SK-N-SH (cell line): ENCODE measurements around the gene GLDC. TPM values are rescaled to one million over a fixed set of nuclear protein-coding genes. Genes with fewer than 3 reads are reported as not detected.
A peak's percentile ranks its signal among the peaks of the same experiment; 100 is the strongest.

Experiments used
- CTCF ChIA-PET: fragments of 300-600, 350-600 bp; formaldehyde crosslinking; extraction: SDS; loops from one replicate; lab custom pipeline; 2021; lab: Yijun Ruan, JAX
- POLR2A ChIA-PET: fragments of 350-600 bp; sonication (Branson Sonifier 250); formaldehyde crosslinking; extraction: SDS; loops from one replicate; lab custom pipeline; 2020; ENCODE audit warnings: antibody characterized with exemption, inconsistent platforms; lab: Yijun Ruan, JAX
- DNase-seq: peaks from one replicate; pipeline ENCODE4 v3.0.0; 2012
- H2AFZ ChIP-seq: fragments of 200-600 bp; sonication (generic); 2 replicates; pipeline ENCODE4 v1.8.1; 2016; ENCODE audit warnings: antibody characterized with exemption, mild to moderate bottlenecking, low read depth
- H3F3A ChIP-seq: fragments of 200-600 bp; sonication (generic); replicated peaks from 2 replicates; pipeline ENCODE3; 2016; ENCODE audit warnings: antibody characterized with exemption, mild to moderate bottlenecking; ENCODE audit not compliant: insufficient read depth
- H3K27ac ChIP-seq, 2 experiments: fragments of 200-500 bp in 1 of 2; fragments of 200-600 bp in 1 of 2; sonication (Bioruptor generic) in 1 of 2; sonication (generic), shearing (Covaris generic) in 1 of 2; 2 replicates each; pipeline versions ENCODE4 v1.5.1 to v1.6.1; 2014 to 2016; ENCODE audit warnings: low read depth in 2 of 2, inconsistent platforms in 1 of 2, low read length in 1 of 2, mild to moderate bottlenecking in 1 of 2, mixed read lengths in 1 of 2
- H3K27me3 ChIP-seq: fragments of 200-600 bp; sonication (generic), shearing (Covaris generic); 2 replicates; pipeline ENCODE4 v1.6.1; 2016; ENCODE audit warnings: mixed run types; ENCODE audit not compliant: insufficient read depth
- H3K36me3 ChIP-seq, 2 experiments: fragments of 200-500 bp in 1 of 2; fragments of 200-600 bp in 1 of 2; sonication (Bioruptor generic) in 1 of 2; sonication (generic) in 1 of 2; replicated peaks in 1 of 2; 2 replicates each; pipeline versions ENCODE3 to v1.5.1; 2014 to 2016; ENCODE audit warnings: low read length in 1 of 2, mild to moderate bottlenecking in 1 of 2; ENCODE audit not compliant: insufficient read depth in 2 of 2, control insufficient read depth in 1 of 2
- H3K4me1 ChIP-seq, 2 experiments: fragments of 200-500 bp in 1 of 2; fragments of 200-600 bp in 1 of 2; sonication (Bioruptor generic) in 1 of 2; sonication (generic), shearing (Covaris generic) in 1 of 2; 2 replicates each; pipeline versions ENCODE4 v1.5.1 to v1.6.1; 2014 to 2016; ENCODE audit warnings: low read depth in 1 of 2, low read length in 1 of 2, mixed run types in 1 of 2; ENCODE audit not compliant: insufficient read depth in 2 of 2, control insufficient read depth in 1 of 2
- H3K4me2 ChIP-seq: fragments of 200-600 bp; sonication (generic), shearing (Covaris generic); 2 replicates; pipeline ENCODE4 v1.6.1; 2017; ENCODE audit warnings: mixed run types
- H3K4me3 ChIP-seq, 2 experiments: fragments of 200-500 bp in 1 of 2; fragments of 200-600 bp in 1 of 2; sonication (Bioruptor generic) in 1 of 2; sonication (generic), shearing (Covaris generic) in 1 of 2; 2 replicates each; pipeline versions ENCODE4 v1.5.1 to v1.8.1; 2014 to 2016; ENCODE audit warnings: low read depth in 2 of 2, inconsistent platforms in 1 of 2, low read length in 1 of 2, mild to moderate bottlenecking in 1 of 2, mixed read lengths in 1 of 2, moderate library complexity in 1 of 2
- H3K79me2 ChIP-seq: fragments of 200-600 bp; sonication (generic); 2 replicates; pipeline ENCODE4 v1.8.1; 2017; ENCODE audit warnings: mild to moderate bottlenecking; ENCODE audit not compliant: insufficient read depth
- H3K9ac ChIP-seq: fragments of 200-600 bp; sonication (generic); 2 replicates; pipeline ENCODE4 v1.6.1; 2017; ENCODE audit warnings: mixed run types
- H3K9me2 ChIP-seq: fragments of 200-600 bp; sonication (generic); 2 replicates; pipeline ENCODE4 v1.6.1; 2017; ENCODE audit warnings: mixed run types
- H3K9me3 ChIP-seq: fragments of 200-600 bp; sonication (generic); 2 replicates; pipeline ENCODE4 v1.6.1; 2017; ENCODE audit warnings: mixed run types, mild to moderate bottlenecking, moderate library complexity
- H4K20me1 ChIP-seq: fragments of 200-600 bp; sonication (generic); 2 replicates; pipeline ENCODE4 v1.6.1; 2017; ENCODE audit warnings: mild to moderate bottlenecking, mixed run types; ENCODE audit not compliant: insufficient read depth
- ELF1 ChIP-seq: IDR thresholded peaks from 2 replicates; pipeline ENCODE4 v1.4.0; 2012
- EZH2phosphoT487 ChIP-seq: fragments of 200-600 bp; sonication (generic); IDR thresholded peaks from 2 replicates; pipeline ENCODE4 v1.6.1; 2017; ENCODE audit warnings: low read depth, mixed run types, mild to moderate bottlenecking, antibody characterized with exemption, moderate library complexity, borderline replicate concordance
- MEF2A ChIP-seq: IDR thresholded peaks from 2 replicates; pipeline ENCODE4 v1.4.0; 2012; ENCODE audit warnings: low read depth, borderline replicate concordance
- MXI1 ChIP-seq: IDR thresholded peaks from 2 replicates; pipeline ENCODE4 v1.6.1; 2012; ENCODE audit warnings: mild to moderate bottlenecking, low read depth, low read length, improper control_type of control experiment
- NRF1 ChIP-seq: IDR thresholded peaks from 2 replicates; pipeline ENCODE4 v1.6.1; 2012; ENCODE audit warnings: low read depth, mild to moderate bottlenecking, low read length
- RXRA ChIP-seq: IDR thresholded peaks from 2 replicates; pipeline ENCODE4 v1.4.0; 2012; ENCODE audit warnings: low read depth, mild to moderate bottlenecking, borderline replicate concordance
- SMC3 ChIP-seq: IDR thresholded peaks from 2 replicates; pipeline ENCODE4 v1.6.1; 2012; ENCODE audit warnings: low read depth, low read length, improper control_type of control experiment
- WGBS: methylation state at CpG from one replicate; pipeline ENCODE4 v1.1.6; 2017; ENCODE audit warnings: low lambda C conversion rate; 5-methylcytosine and 5-hydroxymethylcytosine counted together
- polyA plus RNA-seq, 3 experiments: library from polyadenylated mRNA; depleted of rRNA; stranded (reverse); fragments of >200 nt; gene quantifications; 2 replicates each; pipeline ENCODE4 v1.2.3, GENCODE V29; 2012
- TF ChIP-seq, protein P1 (sequence below): fragments of 200-600 bp; sonication (generic); IDR thresholded peaks from 2 replicates; pipeline ENCODE4 v1.6.1; 2017; ENCODE audit warnings: antibody characterized with exemption, mild to moderate bottlenecking, moderate library complexity
- TF ChIP-seq, protein P2 (sequence below): IDR thresholded peaks from 2 replicates; pipeline ENCODE4 v1.4.0; 2012; ENCODE audit warnings: low read depth, borderline replicate concordance
- TF ChIP-seq, protein P3 (sequence below): IDR thresholded peaks from 2 replicates; pipeline ENCODE4 v1.6.1; 2012; ENCODE audit warnings: mild to moderate bottlenecking, low read depth, low read length, moderate library complexity
- TF ChIP-seq, protein P4 (sequence below): IDR thresholded peaks from 2 replicates; pipeline ENCODE4 v1.4.0; 2012; ENCODE audit warnings: low read depth, borderline replicate concordance
- TF ChIP-seq, protein P5 (sequence below): IDR thresholded peaks from 2 replicates; pipeline ENCODE4; 2012
- TF ChIP-seq, protein P6 (sequence below): fragments of 150-350 bp; IDR thresholded peaks from 2 replicates; pipeline ENCODE4 v1.6.1; 2016; ENCODE audit warnings: mild to moderate bottlenecking, low read depth, low read length

Gene GLDC
- polyA plus RNA-seq, 1 of the 3 experiments (the other 2 are of a cell fraction): 4.1 TPM

DNA sequence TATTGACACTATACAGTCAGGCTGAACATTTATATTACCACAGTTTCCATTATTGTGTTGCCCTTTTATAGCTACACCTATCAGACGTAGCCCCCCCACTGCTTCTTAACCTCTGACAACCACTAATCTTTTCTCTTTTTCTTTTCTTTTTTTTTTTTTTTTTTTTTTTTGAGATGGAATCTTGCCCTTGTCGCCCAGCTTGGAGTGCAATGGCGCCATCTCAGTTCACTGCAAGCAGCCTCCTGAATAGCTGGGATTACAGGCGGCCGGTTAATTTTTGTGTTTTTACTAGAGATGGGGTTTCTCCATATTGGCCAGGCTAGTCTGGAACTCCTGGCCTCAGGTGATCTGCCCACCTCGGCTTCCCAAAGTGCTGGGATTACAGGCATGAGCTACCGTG, 157.1 kb downstream of the GLDC start:
- no peak overlapping the region for H2AFZ ChIP-seq
- H3K27me3 ChIP-seq: no peaks in the 10 kb centered on the region
- H3K9me3 ChIP-seq: no peaks in the 10 kb centered on the region
- no peak for DNase-seq
- no peak overlapping the region for H3K4me3 ChIP-seq
- no peak overlapping the region for H3K4me2 ChIP-seq
- H3K79me2 ChIP-seq: peaks cover 61% of the 10 kb centered on the region
- TF ChIP-seq, protein P1, sequence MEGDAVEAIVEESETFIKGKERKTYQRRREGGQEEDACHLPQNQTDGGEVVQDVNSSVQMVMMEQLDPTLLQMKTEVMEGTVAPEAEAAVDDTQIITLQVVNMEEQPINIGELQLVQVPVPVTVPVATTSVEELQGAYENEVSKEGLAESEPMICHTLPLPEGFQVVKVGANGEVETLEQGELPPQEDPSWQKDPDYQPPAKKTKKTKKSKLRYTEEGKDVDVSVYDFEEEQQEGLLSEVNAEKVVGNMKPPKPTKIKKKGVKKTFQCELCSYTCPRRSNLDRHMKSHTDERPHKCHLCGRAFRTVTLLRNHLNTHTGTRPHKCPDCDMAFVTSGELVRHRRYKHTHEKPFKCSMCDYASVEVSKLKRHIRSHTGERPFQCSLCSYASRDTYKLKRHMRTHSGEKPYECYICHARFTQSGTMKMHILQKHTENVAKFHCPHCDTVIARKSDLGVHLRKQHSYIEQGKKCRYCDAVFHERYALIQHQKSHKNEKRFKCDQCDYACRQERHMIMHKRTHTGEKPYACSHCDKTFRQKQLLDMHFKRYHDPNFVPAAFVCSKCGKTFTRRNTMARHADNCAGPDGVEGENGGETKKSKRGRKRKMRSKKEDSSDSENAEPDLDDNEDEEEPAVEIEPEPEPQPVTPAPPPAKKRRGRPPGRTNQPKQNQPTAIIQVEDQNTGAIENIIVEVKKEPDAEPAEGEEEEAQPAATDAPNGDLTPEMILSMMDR: peak; percentile 23; the same call in 1 of the 2 replicates
- TF ChIP-seq, protein P2, sequence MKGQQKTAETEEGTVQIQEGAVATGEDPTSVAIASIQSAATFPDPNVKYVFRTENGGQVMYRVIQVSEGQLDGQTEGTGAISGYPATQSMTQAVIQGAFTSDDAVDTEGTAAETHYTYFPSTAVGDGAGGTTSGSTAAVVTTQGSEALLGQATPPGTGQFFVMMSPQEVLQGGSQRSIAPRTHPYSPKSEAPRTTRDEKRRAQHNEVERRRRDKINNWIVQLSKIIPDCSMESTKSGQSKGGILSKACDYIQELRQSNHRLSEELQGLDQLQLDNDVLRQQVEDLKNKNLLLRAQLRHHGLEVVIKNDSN: no peak
- H3K36me3 ChIP-seq: peaks cover 20 to 83% of the 10 kb centered on the region in 2 experiments
- POLR2A ChIA-PET: no interaction called here
- peaks cover 13% of the 10 kb centered on the region for H3F3A ChIP-seq
- no peaks in the 10 kb centered on the region for H3K9me2 ChIP-seq
- no peak overlapping the region for H3K27ac ChIP-seq
- CTCF ChIA-PET: interaction anchor here (0.9 kb wide), 1 partner anchor 14 kb away, joined by 4 read pairs; no protein-coding TSS in a partner anchor
- H3K9ac ChIP-seq: no peak overlapping the region
- no peaks in the 10 kb centered on the region for H4K20me1 ChIP-seq
- no peaks in the 10 kb centered on the region; a peak in 1 of 4 replicates for H3K4me1 ChIP-seq
- 96% methylated on average over 7 of the region's 7 CpGs for WGBS

DNA sequence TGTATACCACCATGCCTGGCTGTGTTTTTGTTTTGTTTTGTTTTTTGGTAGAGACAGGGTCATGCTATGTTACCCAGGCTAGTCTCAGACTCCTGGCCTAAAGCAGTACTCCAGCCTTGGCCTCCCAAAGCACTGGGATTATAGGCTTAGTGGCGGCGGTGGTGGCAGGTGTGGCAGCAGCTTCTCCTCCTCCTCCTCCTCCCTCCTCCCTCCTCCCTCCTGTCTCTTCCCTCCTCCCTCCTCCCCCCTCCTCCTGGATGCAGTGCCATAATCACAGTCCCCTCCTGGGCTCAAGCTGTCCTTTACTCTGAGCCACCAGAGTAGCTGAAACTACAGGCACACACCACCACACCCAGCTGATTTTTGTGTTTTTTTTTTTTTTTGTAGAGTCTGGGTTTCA, 161.3 kb downstream of the GLDC start:
- H3K27me3 ChIP-seq: no peaks in the 10 kb centered on the region
- no peak overlapping the region for H3K4me2 ChIP-seq
- CTCF ChIA-PET: no interaction called here
- 96% methylated on average over 2 of the region's 2 CpGs for WGBS
- POLR2A ChIA-PET: no interaction called here
- peaks cover 11% of the 10 kb centered on the region for H3F3A ChIP-seq
- peaks cover 36 to 85% of the 10 kb centered on the region in 2 experiments for H3K36me3 ChIP-seq
- H3K9ac ChIP-seq: no peak overlapping the region
- no peak overlapping the region for H3K27ac ChIP-seq
- no peak overlapping the region for H3K4me3 ChIP-seq
- H3K4me1 ChIP-seq: no peaks in the 10 kb centered on the region
- DNase-seq: no peak
- H3K9me2 ChIP-seq: no peaks in the 10 kb centered on the region
- H3K9me3 ChIP-seq: no peaks in the 10 kb centered on the region
- peaks cover 43% of the 10 kb centered on the region for H3K79me2 ChIP-seq
- H4K20me1 ChIP-seq: no peaks in the 10 kb centered on the region
- H2AFZ ChIP-seq: no peak overlapping the region
- no peak for TF ChIP-seq RXRA
- TF ChIP-seq, protein P3, sequence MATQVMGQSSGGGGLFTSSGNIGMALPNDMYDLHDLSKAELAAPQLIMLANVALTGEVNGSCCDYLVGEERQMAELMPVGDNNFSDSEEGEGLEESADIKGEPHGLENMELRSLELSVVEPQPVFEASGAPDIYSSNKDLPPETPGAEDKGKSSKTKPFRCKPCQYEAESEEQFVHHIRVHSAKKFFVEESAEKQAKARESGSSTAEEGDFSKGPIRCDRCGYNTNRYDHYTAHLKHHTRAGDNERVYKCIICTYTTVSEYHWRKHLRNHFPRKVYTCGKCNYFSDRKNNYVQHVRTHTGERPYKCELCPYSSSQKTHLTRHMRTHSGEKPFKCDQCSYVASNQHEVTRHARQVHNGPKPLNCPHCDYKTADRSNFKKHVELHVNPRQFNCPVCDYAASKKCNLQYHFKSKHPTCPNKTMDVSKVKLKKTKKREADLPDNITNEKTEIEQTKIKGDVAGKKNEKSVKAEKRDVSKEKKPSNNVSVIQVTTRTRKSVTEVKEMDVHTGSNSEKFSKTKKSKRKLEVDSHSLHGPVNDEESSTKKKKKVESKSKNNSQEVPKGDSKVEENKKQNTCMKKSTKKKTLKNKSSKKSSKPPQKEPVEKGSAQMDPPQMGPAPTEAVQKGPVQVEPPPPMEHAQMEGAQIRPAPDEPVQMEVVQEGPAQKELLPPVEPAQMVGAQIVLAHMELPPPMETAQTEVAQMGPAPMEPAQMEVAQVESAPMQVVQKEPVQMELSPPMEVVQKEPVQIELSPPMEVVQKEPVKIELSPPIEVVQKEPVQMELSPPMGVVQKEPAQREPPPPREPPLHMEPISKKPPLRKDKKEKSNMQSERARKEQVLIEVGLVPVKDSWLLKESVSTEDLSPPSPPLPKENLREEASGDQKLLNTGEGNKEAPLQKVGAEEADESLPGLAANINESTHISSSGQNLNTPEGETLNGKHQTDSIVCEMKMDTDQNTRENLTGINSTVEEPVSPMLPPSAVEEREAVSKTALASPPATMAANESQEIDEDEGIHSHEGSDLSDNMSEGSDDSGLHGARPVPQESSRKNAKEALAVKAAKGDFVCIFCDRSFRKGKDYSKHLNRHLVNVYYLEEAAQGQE: no peak
- TF ChIP-seq, protein P4, sequence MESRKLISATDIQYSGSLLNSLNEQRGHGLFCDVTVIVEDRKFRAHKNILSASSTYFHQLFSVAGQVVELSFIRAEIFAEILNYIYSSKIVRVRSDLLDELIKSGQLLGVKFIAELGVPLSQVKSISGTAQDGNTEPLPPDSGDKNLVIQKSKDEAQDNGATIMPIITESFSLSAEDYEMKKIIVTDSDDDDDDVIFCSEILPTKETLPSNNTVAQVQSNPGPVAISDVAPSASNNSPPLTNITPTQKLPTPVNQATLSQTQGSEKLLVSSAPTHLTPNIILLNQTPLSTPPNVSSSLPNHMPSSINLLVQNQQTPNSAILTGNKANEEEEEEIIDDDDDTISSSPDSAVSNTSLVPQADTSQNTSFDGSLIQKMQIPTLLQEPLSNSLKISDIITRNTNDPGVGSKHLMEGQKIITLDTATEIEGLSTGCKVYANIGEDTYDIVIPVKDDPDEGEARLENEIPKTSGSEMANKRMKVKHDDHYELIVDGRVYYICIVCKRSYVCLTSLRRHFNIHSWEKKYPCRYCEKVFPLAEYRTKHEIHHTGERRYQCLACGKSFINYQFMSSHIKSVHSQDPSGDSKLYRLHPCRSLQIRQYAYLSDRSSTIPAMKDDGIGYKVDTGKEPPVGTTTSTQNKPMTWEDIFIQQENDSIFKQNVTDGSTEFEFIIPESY: no peak
- TF ChIP-seq, protein P5, sequence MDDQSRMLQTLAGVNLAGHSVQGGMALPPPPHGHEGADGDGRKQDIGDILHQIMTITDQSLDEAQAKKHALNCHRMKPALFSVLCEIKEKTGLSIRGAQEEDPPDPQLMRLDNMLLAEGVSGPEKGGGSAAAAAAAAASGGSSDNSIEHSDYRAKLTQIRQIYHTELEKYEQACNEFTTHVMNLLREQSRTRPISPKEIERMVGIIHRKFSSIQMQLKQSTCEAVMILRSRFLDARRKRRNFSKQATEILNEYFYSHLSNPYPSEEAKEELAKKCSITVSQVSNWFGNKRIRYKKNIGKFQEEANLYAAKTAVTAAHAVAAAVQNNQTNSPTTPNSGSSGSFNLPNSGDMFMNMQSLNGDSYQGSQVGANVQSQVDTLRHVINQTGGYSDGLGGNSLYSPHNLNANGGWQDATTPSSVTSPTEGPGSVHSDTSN: no peak
- TF ChIP-seq MEF2A: no peak
- TF ChIP-seq ELF1: no peak
- no peak for TF ChIP-seq MXI1
- no peak for TF ChIP-seq SMC3
- TF ChIP-seq EZH2phosphoT487: no peak
- TF ChIP-seq, protein P1: no peak
- TF ChIP-seq NRF1: no peak
- TF ChIP-seq, protein P6, sequence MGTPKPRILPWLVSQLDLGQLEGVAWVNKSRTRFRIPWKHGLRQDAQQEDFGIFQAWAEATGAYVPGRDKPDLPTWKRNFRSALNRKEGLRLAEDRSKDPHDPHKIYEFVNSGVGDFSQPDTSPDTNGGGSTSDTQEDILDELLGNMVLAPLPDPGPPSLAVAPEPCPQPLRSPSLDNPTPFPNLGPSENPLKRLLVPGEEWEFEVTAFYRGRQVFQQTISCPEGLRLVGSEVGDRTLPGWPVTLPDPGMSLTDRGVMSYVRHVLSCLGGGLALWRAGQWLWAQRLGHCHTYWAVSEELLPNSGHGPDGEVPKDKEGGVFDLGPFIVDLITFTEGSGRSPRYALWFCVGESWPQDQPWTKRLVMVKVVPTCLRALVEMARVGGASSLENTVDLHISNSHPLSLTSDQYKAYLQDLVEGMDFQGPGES: no peak
